ENCODE results near the gene ARHGAP30.

- no peak for TF ChIP-seq EP300 (IDR thresholded peaks at IDR 0.05)
- no peak for TF ChIP-seq POLR2AphosphoS5 (IDR thresholded peaks at IDR 0.05)
- TF ChIP-seq, protein P1, sequence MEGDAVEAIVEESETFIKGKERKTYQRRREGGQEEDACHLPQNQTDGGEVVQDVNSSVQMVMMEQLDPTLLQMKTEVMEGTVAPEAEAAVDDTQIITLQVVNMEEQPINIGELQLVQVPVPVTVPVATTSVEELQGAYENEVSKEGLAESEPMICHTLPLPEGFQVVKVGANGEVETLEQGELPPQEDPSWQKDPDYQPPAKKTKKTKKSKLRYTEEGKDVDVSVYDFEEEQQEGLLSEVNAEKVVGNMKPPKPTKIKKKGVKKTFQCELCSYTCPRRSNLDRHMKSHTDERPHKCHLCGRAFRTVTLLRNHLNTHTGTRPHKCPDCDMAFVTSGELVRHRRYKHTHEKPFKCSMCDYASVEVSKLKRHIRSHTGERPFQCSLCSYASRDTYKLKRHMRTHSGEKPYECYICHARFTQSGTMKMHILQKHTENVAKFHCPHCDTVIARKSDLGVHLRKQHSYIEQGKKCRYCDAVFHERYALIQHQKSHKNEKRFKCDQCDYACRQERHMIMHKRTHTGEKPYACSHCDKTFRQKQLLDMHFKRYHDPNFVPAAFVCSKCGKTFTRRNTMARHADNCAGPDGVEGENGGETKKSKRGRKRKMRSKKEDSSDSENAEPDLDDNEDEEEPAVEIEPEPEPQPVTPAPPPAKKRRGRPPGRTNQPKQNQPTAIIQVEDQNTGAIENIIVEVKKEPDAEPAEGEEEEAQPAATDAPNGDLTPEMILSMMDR (IDR thresholded peaks at IDR 0.05): no peak
Observed at GRCh38 chr1:161051219-161051618, 18.5 kb downstream of the ARHGAP30 start.
